Stimulated activated CD8-positive, alpha-beta memory T cell treated with anti-CD3 and anti-CD28 coated beads, Interleukin-7, amount 100 ng/mL, for 1 hour (primary cell): ENCODE measurements around the gene ADAT1.
"Not testable (repeated sequence)": the region's sequence is repeated elsewhere in the genome, so short reads cannot be mapped to it uniquely, and the experiment has no call there.

Source experiments
- DNase-seq, 2 donors: peaks; one replicate each; pipeline ENCODE4 v3.0.0-alpha.2; 2020; ENCODE audit warnings: low read depth in 2 of 2

Gene ADAT1

DNA sequence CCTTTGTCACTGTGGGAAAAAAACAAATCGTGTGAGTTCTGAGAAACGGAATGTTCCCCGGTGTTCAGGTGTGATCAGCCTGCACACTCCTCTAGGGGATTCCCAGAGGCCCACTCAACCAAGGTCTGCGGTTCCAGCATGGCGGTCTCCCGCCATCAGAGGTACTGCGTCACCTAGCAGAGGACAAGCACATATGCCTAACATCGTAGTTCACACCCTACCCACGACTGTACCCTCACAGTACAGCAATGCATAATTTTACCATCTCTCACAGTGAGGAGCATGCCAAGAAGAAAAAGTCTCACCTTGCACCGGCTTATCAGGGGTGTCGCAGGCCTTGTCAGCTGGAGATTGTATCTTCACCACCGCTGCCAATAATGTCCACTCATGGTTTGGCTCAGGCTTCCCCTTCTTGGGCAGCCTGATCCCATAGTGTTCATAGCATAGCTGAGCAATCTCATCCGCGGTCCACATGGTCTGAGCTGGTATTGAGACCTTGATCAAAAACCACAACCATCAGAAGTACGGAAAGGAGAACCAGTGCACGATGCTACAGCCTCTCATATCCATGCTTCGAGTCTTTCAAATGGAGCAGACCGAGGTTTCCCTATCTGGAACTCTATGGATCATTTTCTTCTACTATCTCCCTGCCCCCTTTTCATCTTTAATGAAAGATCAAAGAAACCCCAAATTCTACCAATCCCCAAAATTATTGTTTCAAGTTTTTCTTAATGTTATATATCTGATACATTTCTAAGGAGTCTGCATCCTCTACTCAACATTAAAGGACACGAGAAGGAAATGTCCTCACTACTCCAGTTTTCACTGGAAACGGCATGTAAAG lies 2.5 kb downstream of the ADAT1 start:
- peak in 1 of 2 donors; percentile 13 for DNase-seq

DNA sequence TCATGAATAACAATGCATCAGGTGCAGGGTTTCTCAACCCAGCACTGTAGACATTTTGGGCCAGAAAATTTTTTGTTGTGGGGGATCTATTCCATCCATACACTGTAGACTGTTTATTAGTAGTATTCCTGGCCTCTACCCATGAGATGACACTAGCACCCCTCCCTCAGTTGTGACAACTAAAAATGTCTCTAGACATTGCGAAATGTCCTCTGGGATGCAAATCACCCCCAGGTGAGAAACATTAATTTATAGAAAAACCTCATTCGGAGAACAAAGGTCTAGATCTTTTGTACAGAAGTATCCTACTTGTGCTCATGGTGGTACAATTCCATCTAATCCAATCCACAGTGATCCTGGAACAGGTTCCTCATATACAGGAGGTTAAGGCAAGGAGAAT lies 4.3 kb downstream of the ADAT1 start:
- no peak for DNase-seq

DNA sequence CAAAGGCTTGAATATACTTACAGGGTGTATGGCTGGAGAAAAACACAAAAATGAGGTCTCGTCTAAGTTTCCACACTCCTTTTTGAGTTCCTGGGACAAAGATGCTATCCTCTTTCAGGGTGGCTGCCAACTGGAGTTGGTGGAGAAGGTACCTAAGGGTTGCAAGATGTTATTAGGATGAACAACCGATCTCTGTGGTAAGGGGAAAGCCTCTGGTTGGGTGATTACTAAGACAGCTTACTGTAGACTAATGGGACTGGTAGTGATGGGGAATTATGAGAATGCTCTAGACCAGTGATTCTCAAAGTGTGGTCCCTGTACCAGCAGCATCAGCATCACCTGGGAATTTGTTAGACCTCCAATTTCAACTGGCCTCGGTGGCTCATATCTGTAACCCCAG lies 6.0 kb downstream of the ADAT1 start:
- no peak for DNase-seq

DNA sequence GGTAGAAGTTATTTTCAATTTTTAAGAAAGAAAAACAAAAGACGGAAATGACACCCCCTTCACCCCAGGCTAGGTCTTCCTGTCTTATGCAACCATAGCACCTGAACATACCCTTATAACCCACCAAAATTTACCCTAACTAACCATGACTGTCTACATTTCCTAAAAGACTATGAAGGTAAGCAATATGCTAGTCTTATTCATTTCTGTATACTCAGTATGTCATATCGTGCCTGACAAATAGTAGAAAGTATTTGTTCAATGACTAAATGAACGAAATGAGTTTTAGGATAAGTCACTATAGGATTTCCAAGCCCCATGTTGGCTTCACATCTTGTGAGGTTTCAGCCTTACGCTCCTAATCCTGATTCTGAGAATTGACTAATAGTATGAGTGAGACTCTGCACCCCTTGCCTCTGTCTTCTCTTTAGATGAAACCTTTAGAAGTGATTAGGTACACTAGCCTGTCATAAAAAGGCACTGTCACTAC lies 6.5 kb downstream of the ADAT1 start:
- DNase-seq, result no peak

DNA sequence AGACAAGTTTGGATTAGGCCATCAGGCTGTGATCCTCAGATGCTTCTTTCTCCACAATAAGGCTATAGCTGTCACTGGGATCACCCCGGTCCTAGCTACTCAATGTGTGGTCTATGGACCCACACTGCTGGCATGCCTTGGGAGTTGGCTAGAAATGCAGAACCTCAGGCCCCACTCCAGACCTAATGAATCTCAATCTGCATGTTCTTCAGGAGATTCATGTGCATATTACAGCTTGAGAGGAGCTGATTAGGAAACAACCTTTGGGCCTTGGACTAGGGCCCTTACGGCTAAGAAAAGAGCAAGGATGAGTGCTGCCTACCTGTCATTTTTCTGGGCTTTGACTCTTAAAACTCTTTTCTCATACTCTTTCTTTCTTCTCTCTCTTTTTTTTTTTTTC lies 7.5 kb downstream of the ADAT1 start:
- DNase-seq, result no peak

DNA sequence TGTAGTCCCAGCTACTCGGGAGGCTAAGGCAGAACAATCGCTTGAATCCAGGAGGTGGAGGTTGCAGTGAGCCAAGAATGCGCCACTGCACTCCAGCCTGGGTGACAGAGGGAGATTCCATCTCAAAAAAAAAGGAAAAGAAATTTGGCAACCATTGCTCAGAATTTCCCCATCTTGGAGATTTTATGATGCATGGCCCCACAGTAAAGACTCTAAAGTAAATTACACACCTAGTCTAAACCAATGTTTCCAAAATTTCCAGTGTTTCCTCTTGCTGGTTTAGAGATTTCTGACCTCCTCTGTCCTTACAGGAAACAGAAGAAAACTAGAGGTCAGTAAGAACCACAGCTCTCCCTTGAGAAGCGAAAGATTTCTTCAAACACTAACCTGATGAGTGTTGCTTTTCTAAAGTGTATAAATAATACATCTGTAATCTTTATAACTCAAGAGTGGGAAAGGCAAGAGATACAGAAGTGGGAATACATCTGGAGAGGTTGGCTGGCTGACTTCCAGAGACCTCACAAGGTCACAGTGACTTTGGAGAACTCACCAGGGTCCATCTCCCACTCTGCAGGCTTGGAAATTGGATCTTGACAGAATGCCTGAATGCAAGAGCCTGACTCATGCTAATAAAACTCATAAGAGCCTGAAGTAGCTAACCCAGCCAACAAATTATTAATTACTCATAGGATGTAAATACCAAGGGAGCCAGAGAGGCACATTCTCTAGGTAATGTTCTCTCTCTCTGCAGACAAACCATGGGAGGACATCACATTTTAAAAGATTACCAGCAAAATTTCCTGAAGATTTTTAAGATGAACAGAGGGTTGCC lies 8.8 kb downstream of the ADAT1 start:
- DNase-seq, result no peak

DNA sequence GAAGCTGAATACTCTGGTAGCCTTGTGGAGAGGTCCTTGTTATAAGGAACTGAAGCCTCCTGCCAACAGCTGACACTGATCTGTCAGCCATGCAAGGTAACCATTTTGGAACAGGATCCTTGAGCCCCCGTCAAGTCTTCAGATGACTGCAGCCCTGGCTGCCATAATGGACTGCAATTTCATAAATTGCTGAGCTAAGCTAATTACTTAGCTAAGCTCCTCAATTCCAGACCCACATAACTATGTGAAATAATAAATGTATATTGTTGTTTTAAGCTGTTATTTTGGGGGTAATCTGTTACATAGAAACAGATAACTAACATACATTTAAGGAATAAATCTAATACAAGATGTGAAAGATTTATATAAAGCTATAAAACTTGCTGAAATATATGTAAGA lies 16.6 kb downstream of the ADAT1 start:
- no peak for DNase-seq

DNA sequence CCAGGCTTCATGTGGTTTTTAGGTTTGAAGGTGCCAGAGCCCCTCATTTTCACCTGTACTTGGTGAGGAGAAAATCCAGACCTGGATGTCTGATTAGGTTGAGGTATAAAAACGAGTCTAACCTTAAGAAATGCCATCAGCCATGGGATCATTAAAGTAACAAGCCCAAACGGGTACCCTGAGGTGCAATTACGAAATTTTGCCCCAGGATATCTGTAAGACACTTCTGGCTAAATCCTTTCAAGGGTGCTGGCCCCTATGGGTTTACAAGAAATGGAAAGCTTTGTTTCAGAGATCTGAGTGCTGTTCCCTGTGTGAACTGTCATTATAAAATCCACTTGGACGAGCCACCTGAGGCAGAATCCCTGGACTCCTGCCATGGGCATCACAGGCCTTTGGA lies 19.8 kb downstream of the ADAT1 start:
- DNase-seq, result no peak

DNA sequence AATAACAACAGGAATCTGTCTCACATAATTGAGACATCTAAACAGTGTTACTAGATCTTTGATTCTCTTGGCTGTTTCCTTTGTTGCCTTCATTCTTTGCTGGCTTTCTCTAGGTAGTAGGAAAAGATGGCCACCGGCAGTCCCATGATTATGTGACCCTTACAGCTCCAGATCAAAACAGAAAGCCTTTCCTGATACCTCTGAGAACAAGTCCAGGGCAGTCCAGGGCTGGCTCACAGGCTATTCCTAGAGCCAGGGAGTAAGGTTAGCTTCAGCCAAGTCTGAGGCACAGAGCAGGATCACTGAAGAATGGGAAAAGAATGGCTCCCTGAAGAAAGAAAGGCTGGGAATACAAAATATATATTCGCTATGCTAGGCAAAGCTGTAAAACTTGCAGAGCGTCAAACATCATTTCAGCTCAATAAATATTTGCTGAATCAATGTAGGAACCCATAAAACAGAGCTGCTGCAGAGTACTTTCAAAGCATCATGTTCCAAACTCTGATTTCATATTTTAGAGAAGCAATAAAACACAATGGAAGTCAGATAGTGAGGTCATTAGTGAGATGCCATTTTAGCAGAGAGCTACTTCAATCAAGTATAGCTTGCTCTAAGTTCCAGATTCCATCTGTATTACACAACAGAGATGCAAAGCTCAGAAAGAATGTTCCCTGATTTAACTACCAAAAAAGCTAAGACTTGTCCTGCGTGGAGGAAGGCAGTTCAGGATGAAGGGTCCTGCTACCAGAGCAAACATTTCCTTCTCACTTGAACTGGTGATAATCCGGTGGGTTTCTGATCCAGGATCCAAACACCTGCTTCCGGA lies 23.4 kb downstream of the ADAT1 start:
- DNase-seq, result no peak

DNA sequence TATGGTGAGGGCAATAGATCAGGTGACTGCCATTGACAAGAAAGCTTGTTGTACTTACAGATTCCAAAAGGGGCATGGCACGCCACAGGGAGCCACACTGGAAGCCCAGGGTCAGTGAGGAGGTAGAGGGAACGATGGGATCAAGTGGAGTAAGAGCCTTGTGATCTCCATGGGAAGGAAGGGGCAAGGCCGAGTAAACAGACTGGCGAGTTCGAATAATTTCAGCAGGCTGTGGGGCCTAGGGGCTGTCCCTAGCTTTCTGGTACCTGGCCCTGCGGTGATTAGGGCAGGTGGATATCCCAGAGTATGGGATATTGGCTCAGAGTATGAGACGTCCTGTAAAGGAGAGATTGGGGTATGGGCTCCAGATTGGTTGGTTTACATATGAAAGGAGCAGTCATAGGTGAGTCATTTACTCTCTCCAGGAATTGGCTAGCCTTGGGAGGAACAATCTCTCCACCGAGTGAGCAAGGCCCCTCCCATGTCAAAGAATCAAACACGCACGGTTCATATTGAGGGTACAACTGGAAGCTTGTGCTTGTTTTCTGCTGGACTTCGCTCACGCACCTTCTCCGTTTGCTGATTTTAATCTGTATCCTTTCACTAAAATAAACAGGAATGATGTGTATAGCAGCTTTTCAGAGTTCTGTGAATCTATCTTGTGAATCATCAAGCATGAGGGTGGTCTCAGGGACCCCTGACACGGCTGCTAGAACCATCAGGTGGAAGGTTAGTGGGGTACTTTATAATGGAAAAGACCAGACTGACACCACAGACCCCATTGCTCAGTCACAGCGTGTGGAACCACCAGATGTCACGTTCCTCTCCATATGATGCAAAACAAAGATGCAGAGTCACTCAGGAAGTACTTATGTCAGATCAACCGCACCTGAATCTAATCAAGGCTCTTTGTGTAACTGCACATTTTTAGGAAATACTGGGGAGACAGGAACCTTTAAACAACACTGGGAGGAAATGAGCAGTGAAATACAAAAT lies 29.0 kb downstream of the ADAT1 start:
- DNase-seq, result no peak

DNA sequence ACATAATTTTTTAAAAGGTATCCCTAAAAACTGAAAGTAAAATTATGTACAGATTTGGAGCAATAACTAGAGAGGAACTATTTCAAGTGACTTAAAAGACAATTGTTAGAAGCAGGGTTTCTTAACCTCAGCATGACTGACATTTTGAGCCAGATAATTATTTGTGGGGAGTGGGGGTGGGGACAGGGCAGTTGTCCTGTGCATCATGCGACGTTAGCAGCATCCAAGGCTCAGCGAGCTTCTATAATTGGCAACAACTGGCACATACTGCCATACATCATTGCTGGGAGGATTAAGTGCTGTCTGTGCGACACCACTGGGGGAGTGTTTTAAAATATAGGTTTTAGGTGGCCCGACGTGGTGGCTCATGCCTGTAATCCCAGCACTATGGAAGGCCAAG lies 29.8 kb downstream of the ADAT1 start:
- DNase-seq, result no peak

DNA sequence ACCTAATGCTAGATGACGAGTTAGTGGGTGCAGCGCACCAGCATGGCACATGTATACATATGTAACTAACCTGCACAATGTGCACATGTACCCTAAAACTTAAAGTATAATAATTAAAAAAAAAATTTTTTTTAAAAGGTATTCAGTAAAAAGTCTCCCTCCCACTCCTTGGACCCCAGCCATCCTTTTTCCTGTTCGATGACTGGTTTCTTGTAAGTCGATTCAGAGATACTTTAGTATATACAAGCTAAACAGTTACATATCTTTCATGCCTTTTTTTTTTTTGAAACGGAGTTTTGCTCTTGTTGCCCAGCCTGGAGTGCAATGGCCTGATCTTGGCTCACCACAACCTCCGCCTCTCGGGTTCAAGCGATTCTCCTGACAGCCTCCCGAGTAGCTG lies 31.2 kb downstream of the ADAT1 start:
- DNase-seq, result not testable (repeated sequence)

DNA sequence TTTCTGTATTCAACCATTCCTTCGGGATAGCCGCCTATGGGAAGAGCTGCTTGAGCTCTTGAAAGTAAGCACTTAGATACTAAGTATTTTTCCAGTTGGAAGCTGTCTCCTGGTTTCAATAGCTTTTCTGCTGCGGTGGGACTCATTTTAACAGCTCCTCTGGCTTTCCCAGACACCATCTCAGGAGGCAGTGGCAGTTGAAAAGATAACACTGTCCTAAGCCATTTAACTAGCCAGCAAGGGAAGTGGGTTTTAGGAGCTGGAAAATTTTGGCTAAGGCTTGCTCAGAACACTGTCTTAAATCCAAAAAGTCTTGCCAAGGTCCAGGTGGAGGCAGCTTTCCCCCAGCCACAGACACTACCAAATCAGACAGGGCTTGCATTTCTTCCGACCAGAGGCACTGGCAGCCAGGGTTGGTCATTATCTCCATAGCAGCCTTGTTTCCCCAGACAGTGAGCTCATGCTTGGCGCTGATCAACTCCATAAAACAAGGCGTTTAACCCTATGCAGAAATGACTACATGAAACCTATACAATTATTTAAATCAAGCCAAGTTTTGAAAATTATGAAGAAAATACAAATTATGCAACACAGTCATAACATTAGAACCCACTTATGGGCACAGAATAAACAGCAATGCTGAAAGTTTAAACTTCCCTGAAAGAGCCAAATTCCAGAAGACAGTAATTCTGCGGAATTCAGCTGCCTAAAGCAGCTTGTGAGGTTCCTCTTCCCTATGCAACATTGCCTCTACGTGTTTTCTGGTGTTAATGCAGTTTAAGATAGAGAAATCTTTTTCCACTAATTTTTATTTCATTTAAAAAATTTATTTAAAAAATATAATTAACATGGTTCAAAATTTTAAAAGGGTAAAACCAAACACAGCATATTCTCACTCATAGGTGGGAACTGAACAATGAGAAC lies 31.9 kb downstream of the ADAT1 start:
- DNase-seq, result no peak

DNA sequence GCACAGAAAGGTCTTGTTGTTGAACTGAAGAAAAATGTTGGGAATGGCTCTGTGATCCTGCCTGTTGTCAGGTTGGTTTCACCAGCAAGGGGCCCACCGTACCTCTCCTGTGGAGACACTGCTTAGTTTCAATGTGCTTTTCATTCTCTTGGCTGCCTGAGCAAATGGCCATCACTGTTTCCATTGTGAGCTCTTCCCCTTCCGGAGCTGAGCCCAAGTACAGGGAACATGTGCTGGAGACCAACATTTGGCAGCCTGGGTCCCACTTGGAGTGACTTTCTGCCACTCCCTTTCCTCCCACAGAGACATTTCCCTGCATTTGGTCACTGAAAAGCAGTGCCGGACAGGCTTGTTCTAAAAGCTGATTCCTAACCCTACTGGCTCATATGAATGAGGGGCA lies 33.8 kb downstream of the ADAT1 start:
- no peak for DNase-seq

DNA sequence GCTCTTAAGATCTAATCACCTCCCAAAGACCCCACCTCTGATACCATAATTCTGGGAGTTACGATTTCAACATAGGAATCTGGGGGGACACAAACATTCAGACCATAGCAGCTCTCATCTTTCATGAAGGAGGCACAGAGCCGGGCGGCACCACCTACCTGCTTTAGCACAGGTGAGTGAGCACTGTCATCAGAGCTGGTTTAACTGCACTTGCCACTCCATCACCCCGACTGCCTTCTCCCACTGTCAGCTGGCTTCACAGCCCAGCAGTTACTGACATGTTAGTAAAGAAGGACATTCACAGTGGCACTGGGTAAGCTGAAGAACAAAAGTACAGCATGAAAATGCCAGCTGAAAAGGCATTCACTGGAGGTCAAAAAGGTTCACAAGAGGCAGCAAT lies 34.4 kb downstream of the ADAT1 start:
- DNase-seq, result no peak

DNA sequence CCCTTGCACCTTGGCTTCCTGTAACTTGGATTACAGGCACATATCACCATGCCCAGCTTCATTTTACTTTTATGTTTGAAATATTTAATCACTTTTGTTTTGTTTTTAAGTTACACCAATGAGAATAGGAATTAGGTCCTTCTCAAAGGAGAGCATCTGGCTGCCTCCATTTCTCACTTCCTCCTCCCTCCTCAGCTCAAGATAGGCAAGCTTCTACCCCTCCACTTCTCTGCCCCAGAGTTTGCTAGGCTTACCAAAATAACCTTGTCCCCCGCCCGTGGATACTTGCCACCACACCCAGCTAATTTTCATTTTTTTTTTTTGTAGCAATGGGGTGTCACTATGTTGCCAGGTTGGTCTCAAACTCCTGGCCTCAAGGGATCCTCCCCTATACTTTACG lies 39.0 kb downstream of the ADAT1 start:
- no peak for DNase-seq

DNA sequence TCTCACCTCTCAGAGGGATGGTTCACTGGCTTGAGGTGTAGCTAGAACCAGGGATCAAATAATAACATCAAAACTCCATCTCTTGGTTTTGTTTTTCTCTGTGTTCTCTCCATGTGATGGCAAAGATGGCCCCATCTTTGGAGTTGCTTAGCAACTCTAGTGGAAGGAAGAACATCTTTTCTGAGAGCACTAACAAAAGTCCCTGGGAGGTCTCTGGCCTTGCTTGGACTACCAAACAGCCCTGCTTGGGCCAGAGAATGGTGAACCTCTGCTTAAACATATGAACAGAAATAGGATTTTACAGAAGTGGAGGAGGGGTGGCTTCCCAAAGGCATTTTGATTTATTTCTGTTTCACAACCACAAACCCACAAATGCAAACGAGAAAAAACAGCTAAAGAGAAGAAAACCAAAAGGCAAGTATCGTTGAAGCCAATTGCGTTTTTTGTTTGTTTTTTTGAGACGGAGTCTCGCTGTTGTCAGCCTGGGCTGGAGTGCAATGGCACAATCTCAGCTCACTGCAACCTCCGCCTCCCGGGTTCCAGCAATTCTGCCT lies 43.7 kb downstream of the ADAT1 start:
- no peak for DNase-seq

DNA sequence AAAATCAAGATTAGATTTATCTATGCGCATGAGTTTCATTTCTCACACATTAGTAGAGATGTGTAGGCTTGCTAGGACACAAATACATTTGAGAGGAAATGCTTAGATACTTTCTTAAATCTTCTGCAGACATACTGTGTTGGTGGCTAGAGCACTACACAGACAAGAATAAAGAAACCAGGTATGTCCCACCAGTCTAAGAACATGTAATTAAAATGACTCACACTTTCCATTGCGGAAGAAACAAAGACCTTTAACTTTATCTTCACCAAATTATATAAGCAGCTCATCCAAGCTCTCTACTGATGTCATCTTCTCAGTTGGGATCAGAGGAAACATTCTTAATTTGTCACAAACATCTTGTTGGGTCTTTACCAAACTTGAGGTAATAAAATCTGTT lies 44.4 kb downstream of the ADAT1 start:
- no peak for DNase-seq

DNA sequence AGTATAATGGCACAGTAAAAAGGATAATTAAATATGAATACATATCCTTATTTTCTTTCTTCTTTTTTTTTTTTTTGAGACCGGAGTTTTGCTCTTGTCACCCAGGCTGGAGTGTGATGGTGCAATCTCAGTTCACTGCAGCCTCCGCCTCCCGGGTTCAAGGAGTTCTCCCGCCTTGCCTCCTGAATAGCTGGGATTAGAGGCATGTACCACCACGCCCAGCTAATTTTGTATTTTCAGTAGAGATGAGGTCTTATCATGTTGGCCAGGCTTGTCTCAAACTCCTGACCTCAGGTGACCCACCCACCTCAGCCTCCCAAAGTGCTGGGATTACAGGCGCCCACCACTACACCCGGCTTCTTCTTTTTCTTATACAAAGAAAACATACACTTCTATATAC lies 44.9 kb downstream of the ADAT1 start:
- DNase-seq, result no peak
